ENCODE results near the gene CD28.

- TF ChIP-seq POLR2A (IDR thresholded peaks at IDR 0.05; ENCODE audit: low read length) (no peak), GATA1 (IDR thresholded peaks at IDR 0.05; ENCODE audit: low read depth, low read length) (no peak)
These were observed 49.7 kb downstream of the CD28 start for GRCh38 chr2:203756161-203756560.

All from erythroblast (primary cell).